GM18511 (cell line): ENCODE results near the gene SKIL.

Experiments used
- ATAC-seq: cut with Tn5 transposase; IDR thresholded peaks from one replicate; pipeline ENCODE4 v1.9.1; 2021; ENCODE audit warnings: mild to moderate bottlenecking, moderate library complexity; ENCODE audit not compliant: unreplicated experiment

The SKIL gene

GRCh38 chr3:170397685-170398084 is 40.2 kb downstream of the SKIL start:
- no peak for ATAC-seq

- no peak for ATAC-seq
Observed at GRCh38 chr3:170405101-170405500, 47.6 kb downstream of the SKIL start.

DNA sequence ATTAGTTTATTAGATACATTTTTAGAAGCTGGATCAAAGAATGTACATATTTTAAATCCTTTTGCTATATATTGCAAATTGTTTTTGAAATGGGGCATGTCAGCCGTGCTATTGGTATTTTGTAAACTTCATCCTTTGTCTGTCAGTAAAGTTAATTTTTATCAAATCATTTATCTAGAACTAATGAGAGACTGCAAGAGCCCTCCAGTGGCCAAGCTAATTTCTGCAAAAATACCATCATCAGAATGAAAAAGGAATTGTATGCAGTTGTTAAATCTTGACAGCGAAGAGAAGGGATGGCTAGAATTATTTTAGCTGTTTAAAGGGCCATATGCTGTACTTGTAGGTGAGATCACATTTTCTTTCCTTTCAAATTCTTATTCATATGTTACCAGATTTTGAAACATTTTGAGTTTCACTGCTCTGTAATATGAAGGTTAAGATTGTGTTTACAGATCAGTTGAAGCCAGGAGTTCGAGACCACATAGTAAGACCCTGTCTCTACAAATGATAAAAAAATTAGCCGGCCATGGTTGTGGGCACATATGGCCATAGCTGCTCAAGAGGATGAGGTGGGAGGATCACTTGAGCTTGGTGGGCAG is 53.0 kb downstream of the SKIL start:
- ATAC-seq: no peak

- ATAC-seq: no peak
Observed at GRCh38 chr3:170413291-170413690, 55.8 kb downstream of the SKIL start.

DNA sequence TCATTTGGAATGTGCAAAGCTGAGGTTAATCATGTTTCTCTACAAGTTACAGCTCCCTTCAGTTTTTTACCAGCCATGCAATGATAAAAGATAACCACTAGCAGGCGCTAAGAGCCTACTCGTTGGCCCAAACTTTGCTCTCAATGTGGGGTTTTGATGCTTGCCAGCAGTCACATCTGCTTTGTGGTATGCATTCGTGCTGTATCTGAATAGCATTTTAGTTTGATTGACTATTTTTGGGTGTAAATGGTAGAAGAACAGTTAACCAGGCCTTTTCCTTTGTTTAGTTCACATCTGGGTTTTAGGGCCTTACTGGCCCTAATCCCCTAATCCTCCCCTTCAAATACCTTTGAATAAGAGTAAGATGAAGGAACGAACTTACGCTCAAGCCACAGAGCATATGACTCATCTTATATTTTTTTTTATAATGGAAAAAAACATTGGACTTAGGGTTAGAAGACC is 56.7 kb downstream of the SKIL start:
- no peak for ATAC-seq

DNA sequence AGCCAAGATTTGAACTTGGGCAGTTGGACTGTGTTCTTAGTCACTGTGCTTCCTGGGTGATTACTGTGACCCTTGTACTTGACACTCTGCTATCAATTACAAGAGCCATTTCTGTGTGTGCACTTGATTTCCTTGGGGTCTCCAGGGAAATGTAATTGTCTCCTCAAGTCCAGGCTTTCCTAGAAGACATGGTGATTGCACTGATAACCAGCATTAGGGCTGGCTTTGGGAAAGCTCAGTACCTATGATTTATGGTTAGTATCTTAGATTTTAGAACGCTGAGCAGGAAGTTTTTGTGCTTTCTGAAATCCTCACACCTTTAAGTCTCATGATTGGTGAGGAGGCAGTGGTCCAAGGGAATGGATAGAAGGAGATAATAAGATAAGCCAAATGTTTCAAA is 59.6 kb downstream of the SKIL start:
- no peak for ATAC-seq

DNA sequence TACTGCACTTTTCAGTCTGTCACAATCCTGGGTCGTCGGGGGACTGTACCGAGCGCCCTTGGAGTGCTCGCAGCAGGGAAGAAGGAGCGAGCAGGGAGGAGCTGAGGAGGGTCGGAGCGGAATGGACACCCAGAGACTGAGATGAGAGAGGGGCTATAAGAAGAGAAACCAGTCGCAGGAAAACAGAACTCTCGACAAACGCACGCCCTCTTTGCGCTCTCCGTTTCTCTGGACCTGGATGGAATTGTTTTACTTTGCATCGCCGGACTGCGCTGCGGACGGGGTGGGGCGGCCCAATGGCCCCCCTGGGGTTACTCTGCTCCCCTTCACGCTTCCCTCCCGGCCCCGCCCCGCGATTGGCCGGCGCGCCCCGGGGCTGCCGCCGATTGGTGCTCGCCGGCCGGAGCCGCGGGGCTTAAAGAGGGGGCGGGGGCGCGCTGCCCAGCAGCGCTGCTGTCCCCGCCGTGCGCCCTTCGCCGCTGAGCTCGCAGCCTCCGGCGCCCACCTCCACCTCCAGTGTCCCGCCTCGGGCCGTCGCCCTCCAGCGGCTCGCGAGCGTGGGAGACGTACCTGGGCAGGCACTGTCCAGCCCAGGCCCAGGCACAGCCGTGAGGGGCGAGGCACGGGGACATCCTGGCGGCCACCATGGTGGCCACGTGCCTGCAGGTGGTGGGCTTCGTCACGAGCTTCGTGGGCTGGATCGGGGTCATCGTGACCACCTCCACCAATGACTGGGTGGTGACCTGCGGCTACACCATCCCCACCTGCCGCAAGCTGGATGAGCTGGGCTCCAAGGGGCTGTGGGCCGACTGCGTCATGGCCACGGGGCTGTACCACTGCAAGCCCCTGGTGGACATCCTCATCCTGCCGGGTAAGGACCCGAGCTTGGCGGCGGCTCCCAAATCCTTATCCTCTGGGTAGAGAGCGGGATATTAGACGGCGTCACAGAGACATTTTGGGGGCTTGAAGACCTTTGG is 61.2 kb downstream of the SKIL start, which contains the start of gene CLDN11:
Gene CLDN11, plus strand, starts transcription at position 447 of the 977 bp plus-strand sequence. Its CDS starts 199 bp downstream, at position 646.
- ATAC-seq: no peak

GRCh38 chr3:170419557-170420087 is 62.1 kb downstream of the SKIL start:
- no peak for ATAC-seq

DNA sequence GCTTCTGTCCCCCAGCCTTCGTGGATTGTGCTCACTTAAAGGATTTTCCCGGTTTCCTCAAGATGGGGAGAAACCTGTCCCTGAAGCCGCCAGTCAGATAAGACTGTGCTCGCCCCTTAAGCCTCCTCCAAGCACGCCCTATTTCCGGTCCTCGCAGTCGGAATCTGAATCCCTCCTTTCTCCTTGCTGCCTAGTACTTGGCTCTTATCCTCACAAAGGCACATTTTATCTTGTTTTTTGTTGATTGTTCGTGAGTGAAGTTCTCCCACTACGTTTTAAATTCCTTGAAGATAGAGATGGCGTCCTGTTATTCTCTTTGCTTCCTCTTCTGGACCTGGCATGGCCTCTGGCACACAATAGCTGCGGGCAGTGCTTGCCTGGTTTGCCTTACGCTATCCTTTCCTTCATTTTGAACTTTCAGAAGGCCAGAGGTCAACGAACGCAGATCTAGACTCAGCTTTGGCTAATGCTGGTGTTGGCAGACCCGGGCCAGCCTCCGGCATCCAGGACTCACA is 62.8 kb downstream of the SKIL start:
- ATAC-seq: no peak

- no peak for ATAC-seq
Observed at GRCh38 chr3:170421111-170421641, 63.7 kb downstream of the SKIL start.

- ATAC-seq: no peak
Observed at GRCh38 chr3:170421758-170422157, 64.2 kb downstream of the SKIL start.

GRCh38 chr3:170423001-170423615 is 65.6 kb downstream of the SKIL start:
- ATAC-seq: no peak

- no peak for ATAC-seq
Observed at GRCh38 chr3:170424879-170425278, 67.4 kb downstream of the SKIL start.

GRCh38 chr3:170425491-170426239 is 68.2 kb downstream of the SKIL start:
- no peak for ATAC-seq

GRCh38 chr3:170426240-170426797 is 68.8 kb downstream of the SKIL start:
- no peak for ATAC-seq

- ATAC-seq: no peak
Observed at GRCh38 chr3:170428095-170428494, 70.6 kb downstream of the SKIL start.

GRCh38 chr3:170429050-170429449 is 71.5 kb downstream of the SKIL start:
- ATAC-seq: peak; percentile 59

DNA sequence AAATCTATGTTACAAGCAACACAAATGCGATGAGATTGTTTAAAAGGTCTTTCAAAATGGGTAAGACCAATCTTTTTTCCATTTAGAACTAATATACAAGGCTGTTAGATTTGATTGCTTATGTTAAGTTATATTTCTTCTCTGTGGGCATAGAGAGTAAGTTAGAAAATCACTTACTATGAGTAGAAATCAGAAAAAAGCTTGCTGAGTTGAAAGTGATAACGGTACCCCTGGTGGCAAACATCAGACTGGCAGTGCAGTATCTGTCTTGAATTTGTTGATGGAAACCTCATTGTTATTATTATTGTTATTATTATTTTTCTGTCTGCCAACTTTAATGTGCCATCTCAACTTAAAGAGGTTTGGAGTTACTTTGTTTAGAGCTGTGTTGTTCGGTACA is 73.5 kb downstream of the SKIL start:
- ATAC-seq: no peak

- ATAC-seq: no peak
Observed at GRCh38 chr3:170432416-170432815, 74.9 kb downstream of the SKIL start.

DNA sequence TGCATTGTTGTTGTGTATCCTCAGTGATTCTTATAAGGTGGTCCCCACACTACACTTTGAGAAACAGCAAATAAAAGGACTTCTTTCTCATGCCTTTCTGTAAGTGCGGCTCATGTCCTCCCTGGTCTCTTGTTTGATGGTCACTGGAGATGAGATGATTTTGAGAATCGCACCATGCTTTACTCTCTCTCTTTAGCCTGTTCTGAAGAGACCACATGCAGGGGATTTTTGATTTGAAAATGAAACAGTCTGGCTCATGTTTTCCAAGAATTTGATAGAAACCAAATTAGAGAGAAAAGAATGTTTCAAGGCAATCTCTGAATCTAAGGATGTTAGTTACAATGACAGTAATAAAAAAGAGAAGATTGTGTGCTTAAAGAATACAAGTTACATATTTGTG is 79.2 kb downstream of the SKIL start:
- no peak for ATAC-seq
